KMS-11 (cell line): ENCODE measurements around the gene CDH13.

Experiments
- H2AFZ ChIP-seq: fragments of 200-600 bp; sonication (generic); 2 replicates; pipeline ENCODE4 v1.6.1; 2016; ENCODE audit warnings: antibody characterized with exemption, mixed run types, low read depth
- H3K27ac ChIP-seq: fragments of 200-600 bp; sonication (generic); 2 replicates; pipeline ENCODE4 v1.6.1; 2016; ENCODE audit warnings: mild to moderate bottlenecking, mixed run types
- H3K27me3 ChIP-seq: fragments of 200-600 bp; sonication (generic); 2 replicates; pipeline ENCODE4 v1.6.1; 2017; ENCODE audit warnings: mild to moderate bottlenecking, low read depth, mixed run types, moderate library complexity; ENCODE audit not compliant: insufficient read depth
- H3K36me3 ChIP-seq: fragments of 200-600 bp; sonication (generic); 2 replicates; pipeline ENCODE4 v1.6.1; 2017; ENCODE audit warnings: mild to moderate bottlenecking, mixed run types; ENCODE audit not compliant: insufficient read depth
- H3K4me1 ChIP-seq: fragments of 200-600 bp; sonication (generic); 2 replicates; pipeline ENCODE4 v1.6.1; 2016; ENCODE audit warnings: mild to moderate bottlenecking, low read depth, mixed run types; ENCODE audit not compliant: poor library complexity, severe bottlenecking
- H3K4me2 ChIP-seq: fragments of 200-600 bp; sonication (generic); 2 replicates; pipeline ENCODE4 v1.7.0; 2016; ENCODE audit warnings: mild to moderate bottlenecking, mixed run types
- H3K4me3 ChIP-seq: fragments of 200-600 bp; sonication (generic); IDR thresholded peaks from 2 replicates; pipeline ENCODE4 v1.6.1; 2017; ENCODE audit warnings: low read depth, low read length, mixed read lengths; ENCODE audit not compliant: insufficient read depth
- H3K79me2 ChIP-seq: fragments of 200-600 bp; sonication (generic); 2 replicates; pipeline ENCODE4 v1.6.1; 2016; ENCODE audit warnings: low read depth, mixed run types; ENCODE audit not compliant: insufficient read depth
- H3K9ac ChIP-seq: fragments of 200-600 bp; sonication (generic); 2 replicates; pipeline ENCODE4 v1.6.1; 2016; ENCODE audit warnings: mild to moderate bottlenecking, mixed run types
- H4K20me1 ChIP-seq: fragments of 200-600 bp; sonication (generic); 2 replicates; pipeline ENCODE4 v1.6.1; 2016; ENCODE audit warnings: mild to moderate bottlenecking, mixed run types; ENCODE audit not compliant: insufficient read depth
- CTCF ChIP-seq: fragments of 200-600 bp; sonication (generic); conservative IDR thresholded peaks from 2 replicates; pipeline ENCODE4 v1.6.1; 2017; ENCODE audit warnings: low read depth, mild to moderate bottlenecking, antibody characterized with exemption, low read length, moderate library complexity, mixed read lengths

Gene CDH13

GRCh38 chr16:83769397-83770008, 1142.7 kb downstream of the CDH13 start:
- no peak overlapping the region for H2AFZ ChIP-seq
- no peaks in the 10 kb centered on the region for H3K79me2 ChIP-seq
- no peak overlapping the region for H3K4me3 ChIP-seq
- no peaks in the 10 kb centered on the region for H3K36me3 ChIP-seq
- no peaks in the 10 kb centered on the region for H4K20me1 ChIP-seq
- H3K27ac ChIP-seq: no peak overlapping the region
- H3K9ac ChIP-seq: no peak overlapping the region
- H3K27me3 ChIP-seq: no peaks in the 10 kb centered on the region
- H3K4me2 ChIP-seq: no peak overlapping the region
- TF ChIP-seq CTCF: no peak
- H3K4me1 ChIP-seq: no peaks in the 10 kb centered on the region

DNA sequence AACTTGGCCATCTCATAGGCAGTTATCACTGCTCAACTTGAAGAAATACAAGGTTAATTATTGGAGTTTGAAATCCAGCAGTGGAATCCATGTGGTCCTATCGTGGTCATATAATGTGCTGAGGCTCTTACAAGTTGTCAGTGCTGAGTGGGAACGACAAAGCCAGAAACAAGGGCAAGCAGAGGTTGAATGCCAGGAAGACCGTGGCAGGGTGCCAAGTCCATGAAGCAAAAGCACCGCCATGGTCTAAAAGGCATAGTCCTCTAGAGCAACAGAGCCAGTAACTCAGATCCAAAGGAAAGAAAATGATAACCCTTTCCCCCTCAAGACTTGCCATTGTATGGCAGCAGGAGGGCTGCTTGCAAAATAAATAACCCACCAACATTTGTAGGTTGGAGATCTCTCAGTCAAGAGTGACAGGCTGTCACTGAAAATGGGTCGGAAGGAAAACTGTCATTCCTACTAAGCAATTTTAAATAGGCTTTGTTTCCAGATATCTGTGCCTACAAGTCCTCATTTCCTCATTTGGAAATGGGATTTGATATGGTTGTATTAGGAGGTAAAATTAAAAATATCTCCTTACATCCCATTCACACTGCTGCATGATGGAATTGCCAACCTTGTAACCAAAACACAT, 1144.7 kb downstream of the CDH13 start:
- H3K4me2 ChIP-seq: no peak overlapping the region
- H3K4me1 ChIP-seq: no peaks in the 10 kb centered on the region
- TF ChIP-seq CTCF: no peak

GRCh38 chr16:83772806-83773205, 1146.0 kb downstream of the CDH13 start:
- no peaks in the 10 kb centered on the region for H4K20me1 ChIP-seq
- no peaks in the 10 kb centered on the region for H3K27me3 ChIP-seq
- no peak overlapping the region for H3K4me2 ChIP-seq
- H3K9ac ChIP-seq: no peak overlapping the region
- no peak overlapping the region for H2AFZ ChIP-seq
- no peak overlapping the region for H3K27ac ChIP-seq
- no peaks in the 10 kb centered on the region for H3K36me3 ChIP-seq
- no peaks in the 10 kb centered on the region for H3K79me2 ChIP-seq
- TF ChIP-seq CTCF: no peak
- H3K4me1 ChIP-seq: no peaks in the 10 kb centered on the region
- H3K4me3 ChIP-seq: no peak overlapping the region

More for the DNA sequence above, 1144.7 kb downstream of the CDH13 start:
- no peaks in the 10 kb centered on the region for H4K20me1 ChIP-seq
- H3K79me2 ChIP-seq: no peaks in the 10 kb centered on the region
- H2AFZ ChIP-seq: no peak overlapping the region
- H3K9ac ChIP-seq: no peak overlapping the region
- H3K36me3 ChIP-seq: no peaks in the 10 kb centered on the region
- H3K4me3 ChIP-seq: no peak overlapping the region
- no peaks in the 10 kb centered on the region for H3K27me3 ChIP-seq
- no peak overlapping the region for H3K27ac ChIP-seq

GRCh38 chr16:83774066-83774465, 1147.3 kb downstream of the CDH13 start:
- no peaks in the 10 kb centered on the region for H4K20me1 ChIP-seq
- H3K4me3 ChIP-seq: no peak overlapping the region
- no peaks in the 10 kb centered on the region for H3K36me3 ChIP-seq
- H2AFZ ChIP-seq: no peak overlapping the region
- no peaks in the 10 kb centered on the region for H3K4me1 ChIP-seq
- H3K27me3 ChIP-seq: no peaks in the 10 kb centered on the region
- H3K9ac ChIP-seq: no peak overlapping the region
- TF ChIP-seq CTCF: no peak
- no peak overlapping the region for H3K27ac ChIP-seq
- no peak overlapping the region for H3K4me2 ChIP-seq
- H3K79me2 ChIP-seq: no peaks in the 10 kb centered on the region
